Breast epithelium (tissue), 3 donors: Measurements from ENCODE around the gene ADAMTS17.

Experiments used
- CTCF ChIP-seq, 3 donors: fragments of 450-650 bp; IDR thresholded peaks; one replicate each; pipeline ENCODE4 v1.5.1; 2016 to 2017; ENCODE audit warnings: antibody characterized with exemption in 3 of 3, mild to moderate bottlenecking in 3 of 3, moderate library complexity in 3 of 3
- POLR2A ChIP-seq: fragments of 450-650 bp; IDR thresholded peaks from one replicate; pipeline ENCODE4 v1.6.1; 2016; ENCODE audit warnings: antibody characterized with exemption, mild to moderate bottlenecking, moderate library complexity
- POLR2AphosphoS5 ChIP-seq, 3 donors: sonication (generic); formaldehyde crosslinking; IDR thresholded peaks; one replicate each; pipeline ENCODE4 v1.6.1; 2017; ENCODE audit warnings: antibody characterized with exemption in 3 of 3

GRCh38 chr15:100266166-100266565, 75.6 kb downstream of the ADAMTS17 start:
- TF ChIP-seq POLR2AphosphoS5 (IDR thresholded peaks at IDR 0.05) (no peak), POLR2A (no peak), CTCF (IDR thresholded peaks at IDR 0.05) (no peak)
